Measurements from ENCODE around the gene EFL1.
"Not testable (repeated sequence)": the region's sequence is repeated elsewhere in the genome, so short reads cannot be mapped to it uniquely, and the experiment has no call there.

DNA sequence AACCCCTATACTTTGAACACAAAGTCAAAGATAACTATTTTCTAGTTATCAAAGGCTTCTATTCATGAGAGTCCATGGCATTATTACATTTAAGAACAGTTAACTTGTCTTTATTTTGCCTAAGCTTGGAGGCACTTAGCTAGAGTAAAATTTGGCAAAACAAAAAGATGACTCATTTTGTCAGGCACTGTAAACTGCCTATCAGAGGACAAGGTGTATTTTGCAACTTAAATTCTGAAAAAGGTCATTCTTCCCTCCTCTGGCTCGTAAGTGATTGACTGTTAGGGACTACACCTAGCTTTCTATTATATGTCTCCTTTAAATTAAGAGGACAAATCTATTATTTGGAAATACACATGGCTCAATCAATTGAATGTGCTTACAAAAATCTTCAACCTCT lies 69.1 kb downstream of the EFL1 start:
- TF ChIP-seq MLX (CRISPR knock-in tag; IDR thresholded peaks at IDR 0.05); CBFB (CRISPR knock-in tag; IDR thresholded peaks at IDR 0.05; ENCODE audit: low read depth); MAX (CRISPR knock-in tag; IDR thresholded peaks at IDR 0.05); ZNF423 (CRISPR knock-in tag; IDR thresholded peaks at IDR 0.05): not testable (repeated sequence)
- TF ChIP-seq, protein P1, sequence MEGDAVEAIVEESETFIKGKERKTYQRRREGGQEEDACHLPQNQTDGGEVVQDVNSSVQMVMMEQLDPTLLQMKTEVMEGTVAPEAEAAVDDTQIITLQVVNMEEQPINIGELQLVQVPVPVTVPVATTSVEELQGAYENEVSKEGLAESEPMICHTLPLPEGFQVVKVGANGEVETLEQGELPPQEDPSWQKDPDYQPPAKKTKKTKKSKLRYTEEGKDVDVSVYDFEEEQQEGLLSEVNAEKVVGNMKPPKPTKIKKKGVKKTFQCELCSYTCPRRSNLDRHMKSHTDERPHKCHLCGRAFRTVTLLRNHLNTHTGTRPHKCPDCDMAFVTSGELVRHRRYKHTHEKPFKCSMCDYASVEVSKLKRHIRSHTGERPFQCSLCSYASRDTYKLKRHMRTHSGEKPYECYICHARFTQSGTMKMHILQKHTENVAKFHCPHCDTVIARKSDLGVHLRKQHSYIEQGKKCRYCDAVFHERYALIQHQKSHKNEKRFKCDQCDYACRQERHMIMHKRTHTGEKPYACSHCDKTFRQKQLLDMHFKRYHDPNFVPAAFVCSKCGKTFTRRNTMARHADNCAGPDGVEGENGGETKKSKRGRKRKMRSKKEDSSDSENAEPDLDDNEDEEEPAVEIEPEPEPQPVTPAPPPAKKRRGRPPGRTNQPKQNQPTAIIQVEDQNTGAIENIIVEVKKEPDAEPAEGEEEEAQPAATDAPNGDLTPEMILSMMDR (IDR thresholded peaks at IDR 0.05): not testable (repeated sequence)

Data from WTC11 (cell line).